NOMO-1 (cell line): ENCODE measurements around the gene EEFSEC.
A peak's percentile ranks its signal among the peaks of the same experiment; 100 is the strongest.

Experiments
- DNase-seq, 2 experiments: peaks; one replicate each; lab custom pipeline; 2025; ENCODE audit not compliant: unreplicated experiment in 2 of 2; lab: John Stamatoyannopoulos, UW

The EEFSEC gene

DNA sequence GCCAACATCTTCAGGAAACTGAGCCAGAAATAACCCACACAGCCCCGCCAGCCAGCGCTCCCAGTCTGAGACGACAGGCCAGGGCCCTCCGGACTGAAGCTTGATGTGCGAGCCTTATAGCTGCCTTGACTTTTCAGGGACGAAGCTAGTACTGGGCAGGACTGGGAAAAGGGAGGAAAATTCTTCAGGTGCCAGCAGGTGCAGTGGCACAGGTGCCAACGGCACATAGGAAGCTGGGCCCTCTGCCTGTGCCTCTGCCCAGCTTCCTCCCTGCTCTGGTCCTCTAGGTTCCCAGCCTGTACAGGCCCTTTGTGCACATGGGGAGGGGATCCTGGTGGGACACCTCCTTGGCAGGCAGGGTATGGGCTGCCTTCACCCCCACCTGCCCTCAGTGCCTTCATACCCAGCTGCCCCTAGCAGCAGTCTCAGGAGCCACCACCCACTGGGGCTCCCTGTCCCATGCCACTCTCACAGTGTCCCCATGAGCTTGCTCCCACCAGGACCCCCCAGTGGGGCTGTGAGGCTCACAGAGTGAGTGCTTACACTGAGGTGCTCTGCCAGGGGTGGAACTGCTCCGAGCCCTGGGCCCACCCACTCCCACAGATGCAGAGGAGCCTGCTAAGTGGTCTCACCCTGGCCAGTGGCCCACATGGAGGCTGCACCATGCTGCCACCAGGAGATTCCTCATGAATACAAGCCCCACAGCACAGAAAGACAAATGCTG is 252.4 kb downstream of the EEFSEC start:
- no peak for DNase-seq

DNA sequence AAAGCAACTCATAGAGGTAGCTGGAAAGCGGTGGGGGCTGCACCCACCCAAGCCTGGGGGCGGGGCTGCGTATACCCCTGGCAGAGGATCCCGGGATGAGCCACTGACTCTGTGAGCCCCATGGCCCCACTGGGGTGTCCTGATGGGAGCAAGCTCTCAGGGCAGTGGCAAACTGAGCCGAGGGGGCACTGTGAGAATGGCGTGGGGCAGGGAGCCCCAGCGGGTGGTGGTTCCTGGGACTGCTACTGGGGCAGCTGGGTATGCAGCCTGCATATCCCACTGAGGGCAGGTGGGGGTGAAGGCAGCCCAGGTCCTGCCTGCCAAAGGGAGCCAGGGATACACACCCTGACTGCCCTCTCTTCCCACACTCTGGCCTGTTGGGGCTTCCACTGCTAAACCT is 254.0 kb downstream of the EEFSEC start:
- no peak for DNase-seq

GRCh38 chr3:128408012-128408692 is 254.9 kb downstream of the EEFSEC start:
- no peak for DNase-seq

DNA sequence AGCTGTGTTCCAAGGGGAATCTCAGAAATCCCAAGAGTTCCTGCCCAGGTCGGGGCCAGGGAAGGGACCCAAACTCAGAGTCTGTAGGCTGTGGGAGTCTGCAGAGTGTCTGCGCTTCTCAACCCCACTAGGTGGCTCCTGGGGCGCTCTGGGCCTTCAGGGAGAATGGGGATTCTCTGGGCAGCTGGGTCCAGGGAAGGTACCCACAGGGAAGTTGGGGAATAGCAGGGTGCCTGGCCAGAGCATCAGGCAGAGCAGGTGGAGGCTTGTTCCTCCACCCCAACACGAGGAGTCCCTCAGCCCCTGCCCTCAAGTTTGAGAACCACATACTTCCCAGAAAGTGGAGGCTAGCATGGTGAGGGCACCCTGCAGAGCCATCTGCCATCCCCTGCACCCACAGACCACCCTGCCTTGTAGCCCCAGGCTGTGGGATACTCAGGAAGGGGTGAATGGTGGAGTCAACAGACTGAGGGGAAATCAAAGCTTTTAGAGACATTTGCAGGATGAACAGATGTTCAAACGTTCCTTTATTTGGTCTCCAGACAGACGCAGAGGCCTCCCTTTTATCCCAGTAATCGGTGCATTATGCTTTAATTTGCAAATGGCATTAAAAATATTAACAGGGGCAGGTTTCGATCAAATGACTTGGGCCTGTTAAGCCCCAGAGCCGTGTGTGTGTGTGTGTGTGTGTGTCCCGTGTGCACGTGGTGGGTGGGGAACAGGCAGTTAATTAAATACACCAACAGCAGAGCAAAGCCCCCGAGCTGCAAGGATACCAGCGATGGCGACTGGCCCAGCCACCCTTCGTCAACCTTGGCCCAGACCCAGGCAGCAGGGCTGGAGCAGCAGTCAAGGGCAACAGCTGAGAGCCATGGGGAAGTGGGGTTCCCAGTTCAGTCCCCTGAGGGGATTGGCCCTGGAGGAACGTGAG is 255.7 kb downstream of the EEFSEC start:
- no peak for DNase-seq

- DNase-seq: no peak
Observed at GRCh38 chr3:128409624-128410581, 256.6 kb downstream of the EEFSEC start.

GRCh38 chr3:128410669-128411573 is 257.6 kb downstream of the EEFSEC start:
- DNase-seq: no peak

- DNase-seq: no peak
Observed at GRCh38 chr3:128411574-128412064, 258.3 kb downstream of the EEFSEC start.

- no peak for DNase-seq
Observed at GRCh38 chr3:128412180-128413002, 259.1 kb downstream of the EEFSEC start.

DNA sequence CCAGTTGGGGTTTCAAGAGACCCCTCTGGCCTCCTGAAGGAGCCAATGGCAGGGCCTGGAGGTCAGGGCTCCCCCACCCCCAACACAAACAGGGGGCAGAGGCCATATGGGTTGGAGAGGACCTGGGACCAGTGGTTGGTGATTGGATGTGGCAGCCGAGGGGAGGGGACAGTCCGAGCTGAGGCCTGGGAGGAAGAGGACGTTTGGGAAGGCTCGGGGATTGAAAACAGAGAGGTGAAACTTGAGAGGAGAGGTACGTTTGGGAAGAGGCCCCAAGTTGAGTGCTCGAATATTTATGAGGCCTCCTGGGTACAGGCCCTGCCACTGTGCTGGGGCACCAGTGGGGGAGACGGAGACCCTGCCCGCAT is 259.7 kb downstream of the EEFSEC start:
- DNase-seq: no peak

- DNase-seq: no peak
Observed at GRCh38 chr3:128413413-128414205, 260.3 kb downstream of the EEFSEC start.

- DNase-seq: peak; percentile 6 to 36
Observed at GRCh38 chr3:128415200-128415772, 262.0 kb downstream of the EEFSEC start.

- no peak for DNase-seq
Observed at GRCh38 chr3:128415773-128416577, 262.7 kb downstream of the EEFSEC start.

GRCh38 chr3:128416578-128417211 is 263.4 kb downstream of the EEFSEC start:
- DNase-seq: peak; percentile 77 to 89

DNA sequence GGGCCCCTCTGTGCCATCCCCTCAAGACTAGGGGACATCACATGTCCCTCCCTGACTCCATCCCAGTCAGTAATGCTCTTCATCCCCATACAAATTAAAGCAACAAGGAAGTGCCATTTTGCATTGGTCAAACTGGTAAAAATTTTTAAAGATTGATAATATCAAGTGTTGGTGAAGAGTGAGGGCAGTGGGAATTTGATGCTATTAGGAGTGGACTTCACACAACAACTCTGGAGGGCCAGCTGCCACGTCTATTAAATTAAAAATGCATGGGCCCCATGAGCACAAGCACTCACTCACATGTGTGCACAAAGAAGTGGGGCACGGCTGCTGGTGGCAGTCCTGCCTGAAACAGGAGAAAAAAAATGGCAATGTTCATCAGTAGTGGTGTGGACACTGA is 265.6 kb downstream of the EEFSEC start:
- no peak for DNase-seq

- DNase-seq: no peak
Observed at GRCh38 chr3:128419311-128419710, 266.0 kb downstream of the EEFSEC start.

- no peak for DNase-seq
Observed at GRCh38 chr3:128420289-128420688, 267.0 kb downstream of the EEFSEC start.
